Stimulated activated CD4-positive, alpha-beta T cell treated with anti-CD3 and anti-CD28 coated beads, Interleukin-4, amount 100 ng/mL, for 1 hour (primary cell): ENCODE results near the gene SLC25A26.

Experiments used
- DNase-seq: peaks from one replicate; pipeline ENCODE4 v3.0.0-alpha.2; 2020

Gene SLC25A26

DNA sequence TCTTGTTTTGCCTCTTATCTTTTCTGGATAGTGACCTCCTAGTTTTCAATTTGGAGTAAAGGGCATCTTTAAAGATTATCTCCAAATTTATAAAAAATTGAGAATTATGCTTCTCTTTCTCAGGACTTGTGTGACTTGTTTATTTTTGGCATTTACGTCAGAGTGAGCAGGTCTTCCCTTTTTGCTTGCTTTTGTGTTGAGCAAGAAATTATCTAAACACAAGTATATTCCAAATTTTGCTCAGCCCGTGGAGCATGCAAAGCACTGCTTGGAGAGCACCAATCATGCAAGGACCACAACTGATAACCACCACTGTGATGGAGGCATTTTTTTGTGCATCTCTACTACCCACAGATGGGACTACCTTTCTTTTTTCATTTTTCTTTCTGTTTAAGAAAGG, 7.1 kb downstream of the SLC25A26 start:
- DNase-seq: no peak

DNA sequence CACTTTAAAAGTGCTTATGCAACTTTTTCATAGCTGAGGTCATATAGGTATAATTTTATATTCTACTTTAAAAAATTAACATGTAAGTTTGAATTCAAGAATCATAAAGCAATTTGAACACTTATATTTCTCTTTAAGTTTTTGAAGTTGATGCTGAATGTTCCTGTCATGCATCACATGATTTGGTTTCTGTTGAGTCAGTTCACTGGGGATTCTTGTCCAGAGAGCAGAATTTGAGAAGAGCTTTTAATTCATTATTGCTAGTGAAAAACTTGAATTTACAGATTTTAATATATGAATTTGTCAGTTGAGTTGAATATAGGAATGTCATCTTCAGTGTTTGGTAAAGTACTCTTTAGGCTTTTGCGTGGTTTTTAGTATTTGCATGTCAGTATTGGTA, 7.9 kb downstream of the SLC25A26 start:
- no peak for DNase-seq

DNA sequence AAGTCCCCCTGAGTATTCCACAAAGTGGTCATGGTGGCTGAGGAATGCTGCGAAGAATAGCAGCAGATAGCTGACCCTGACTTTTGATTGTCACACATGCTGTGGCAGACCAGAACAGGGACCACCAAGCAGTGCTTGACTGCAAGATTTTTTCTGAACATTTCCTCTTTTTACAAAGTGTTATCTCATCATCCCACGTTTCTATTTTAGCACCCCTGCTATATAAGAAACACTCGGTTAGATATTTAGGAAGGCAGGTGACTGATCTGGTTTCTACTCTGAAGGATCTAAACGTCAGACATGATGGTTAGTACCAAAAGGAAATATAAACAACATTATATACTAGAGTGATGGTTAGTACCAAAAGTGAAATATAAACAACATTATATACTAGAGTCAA, 9.1 kb downstream of the SLC25A26 start:
- no peak for DNase-seq

DNA sequence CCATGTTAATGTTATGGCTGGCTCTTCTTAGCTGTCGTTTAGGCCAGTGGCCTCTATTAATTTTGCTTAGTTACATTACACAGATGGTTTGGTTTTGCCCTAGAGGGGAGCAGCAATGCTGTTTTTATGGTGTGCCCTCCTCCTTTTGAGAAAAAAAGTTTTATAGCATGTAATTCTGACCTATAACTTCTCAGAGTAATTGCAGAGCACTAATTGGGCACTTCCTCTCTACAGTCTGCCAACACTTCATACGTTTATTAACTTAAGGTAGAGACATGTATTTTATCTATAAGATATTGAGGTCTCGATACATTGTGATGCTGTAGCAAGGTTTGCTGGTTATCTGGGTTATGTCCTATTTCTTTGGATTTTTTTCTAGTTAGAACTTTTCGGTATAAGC, 12.2 kb downstream of the SLC25A26 start:
- no peak for DNase-seq

DNA sequence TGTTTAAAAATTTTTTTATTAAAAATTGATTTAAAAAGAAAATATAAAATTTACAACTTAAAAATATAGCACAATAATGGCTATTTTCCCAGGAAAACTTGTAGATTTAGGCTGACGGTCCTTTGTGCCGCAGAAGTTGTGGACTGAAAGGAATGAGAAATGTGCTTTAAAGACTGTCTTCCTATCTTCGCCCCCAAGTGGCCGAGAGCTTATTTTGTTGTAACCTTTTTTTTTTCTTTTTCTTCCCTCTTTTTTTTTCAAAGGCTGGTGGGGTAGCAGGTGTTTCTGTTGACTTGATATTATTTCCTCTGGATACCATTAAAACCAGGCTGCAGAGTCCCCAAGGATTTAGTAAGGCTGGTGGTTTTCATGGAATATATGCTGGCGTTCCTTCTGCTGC, 15.5 kb downstream of the SLC25A26 start:
- DNase-seq: no peak

DNA sequence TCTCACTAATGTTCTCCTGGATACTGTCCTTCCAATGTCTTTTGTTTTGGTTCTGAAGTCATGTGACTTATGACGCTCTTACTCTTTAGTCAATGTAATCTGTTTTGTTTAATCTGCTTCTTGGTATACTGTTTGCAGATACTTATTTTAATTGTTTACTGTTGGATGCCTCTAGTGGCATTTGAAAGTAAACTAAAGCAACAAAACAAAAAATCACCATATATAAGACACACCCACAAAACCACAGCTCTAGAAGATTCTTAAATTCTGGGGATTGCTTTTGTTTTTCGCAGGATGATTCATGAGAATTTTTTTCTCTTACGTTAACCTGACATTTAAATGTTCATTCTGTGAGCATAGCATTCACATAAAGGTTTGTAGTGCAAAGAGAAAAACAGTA, 16.8 kb downstream of the SLC25A26 start:
- DNase-seq: no peak

DNA sequence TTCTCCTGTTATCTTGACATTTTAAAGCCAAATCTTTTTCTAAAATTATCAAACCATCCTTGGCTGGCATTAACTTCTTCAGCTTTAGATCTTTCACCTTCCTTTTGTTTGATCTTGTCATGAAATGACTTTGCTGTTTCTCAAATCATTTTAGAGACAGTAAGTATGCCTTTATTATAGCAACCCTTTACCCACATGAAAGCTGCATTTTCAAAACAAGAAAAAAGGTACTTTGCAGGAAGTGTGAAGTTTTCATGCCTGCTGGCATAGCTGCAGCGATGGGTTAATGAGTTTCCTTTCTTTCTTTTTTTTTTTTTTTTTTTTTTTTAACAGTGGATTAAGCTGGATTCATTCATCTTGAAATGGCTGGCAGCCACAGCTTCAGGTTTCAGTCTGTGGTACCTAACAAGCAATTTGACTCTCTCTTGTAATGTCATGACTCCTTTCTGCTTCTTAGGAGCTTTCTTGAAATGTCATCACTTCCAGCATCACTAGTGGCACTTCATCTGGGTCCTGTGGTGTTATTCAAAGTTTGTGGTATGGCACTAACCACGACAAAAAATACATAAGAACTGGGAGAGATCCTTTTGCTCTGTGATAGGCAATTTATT, 18.8 kb downstream of the SLC25A26 start:
- DNase-seq: no peak

DNA sequence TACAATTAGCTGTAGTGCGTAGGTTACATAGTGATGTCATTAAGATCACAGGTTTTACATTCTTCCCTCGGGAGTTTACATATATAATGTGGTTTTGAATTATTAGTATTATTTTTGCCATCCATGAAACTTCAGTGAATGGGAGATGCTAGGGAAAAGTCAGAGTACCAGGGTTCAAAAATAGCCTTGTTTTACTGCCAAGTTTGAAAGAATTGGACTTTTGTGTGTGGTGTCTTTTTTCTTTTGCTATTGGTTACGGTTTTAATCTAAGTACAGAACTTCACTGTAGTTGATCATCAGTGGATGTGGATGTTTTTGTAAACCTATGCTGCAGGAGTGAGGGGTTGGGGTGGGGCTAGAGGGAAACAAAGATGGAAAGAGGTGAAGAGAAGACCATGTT, 20.7 kb downstream of the SLC25A26 start:
- no peak for DNase-seq

DNA sequence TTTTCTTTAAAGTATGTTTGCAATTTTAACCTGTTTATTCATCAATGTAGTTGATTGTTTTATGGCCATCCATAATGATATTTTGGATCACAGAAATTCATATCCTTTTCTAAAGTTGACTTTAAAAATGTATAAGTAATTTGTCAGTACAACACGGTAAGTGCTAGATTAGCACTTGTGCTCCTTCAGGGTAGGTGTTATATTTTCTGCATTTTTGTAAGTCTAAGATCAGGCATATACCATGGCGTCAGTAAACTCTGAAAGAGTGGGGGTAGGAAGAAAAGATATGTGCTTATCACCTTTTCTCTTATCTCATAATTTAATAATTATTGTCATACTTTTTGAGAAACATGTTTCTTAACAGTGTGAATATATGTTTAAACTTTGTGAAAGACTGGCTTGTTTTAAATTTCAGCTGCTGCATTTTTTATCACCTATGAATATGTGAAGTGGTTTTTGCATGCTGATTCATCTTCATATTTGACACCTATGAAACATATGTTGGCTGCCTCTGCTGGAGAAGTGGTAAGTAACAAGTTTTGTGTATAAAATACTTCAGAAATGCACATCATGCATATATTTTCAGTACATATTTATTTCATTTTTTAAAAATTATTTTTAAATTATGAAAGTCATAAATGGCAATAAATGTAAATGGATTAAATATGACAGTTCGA, 22.1 kb downstream of the SLC25A26 start:
- no peak for DNase-seq

DNA sequence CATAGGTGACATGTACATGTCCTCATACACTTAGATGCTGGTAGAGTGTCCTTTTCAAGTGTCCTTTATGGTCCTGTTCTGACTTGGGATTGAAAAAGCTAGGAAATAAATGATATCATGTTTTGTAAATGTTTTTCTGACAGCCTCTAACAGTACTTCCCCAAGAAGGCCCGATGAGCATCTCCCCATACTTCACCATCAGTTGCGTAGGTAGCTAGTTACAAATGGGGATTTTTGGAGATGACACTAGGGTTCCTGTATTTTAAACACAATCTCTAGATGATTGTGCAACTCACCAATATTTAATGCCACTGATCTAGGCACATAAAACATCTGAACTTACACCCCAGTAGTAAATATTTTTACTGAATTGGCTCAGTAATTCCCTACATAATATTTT, 27.8 kb downstream of the SLC25A26 start:
- no peak for DNase-seq

DNA sequence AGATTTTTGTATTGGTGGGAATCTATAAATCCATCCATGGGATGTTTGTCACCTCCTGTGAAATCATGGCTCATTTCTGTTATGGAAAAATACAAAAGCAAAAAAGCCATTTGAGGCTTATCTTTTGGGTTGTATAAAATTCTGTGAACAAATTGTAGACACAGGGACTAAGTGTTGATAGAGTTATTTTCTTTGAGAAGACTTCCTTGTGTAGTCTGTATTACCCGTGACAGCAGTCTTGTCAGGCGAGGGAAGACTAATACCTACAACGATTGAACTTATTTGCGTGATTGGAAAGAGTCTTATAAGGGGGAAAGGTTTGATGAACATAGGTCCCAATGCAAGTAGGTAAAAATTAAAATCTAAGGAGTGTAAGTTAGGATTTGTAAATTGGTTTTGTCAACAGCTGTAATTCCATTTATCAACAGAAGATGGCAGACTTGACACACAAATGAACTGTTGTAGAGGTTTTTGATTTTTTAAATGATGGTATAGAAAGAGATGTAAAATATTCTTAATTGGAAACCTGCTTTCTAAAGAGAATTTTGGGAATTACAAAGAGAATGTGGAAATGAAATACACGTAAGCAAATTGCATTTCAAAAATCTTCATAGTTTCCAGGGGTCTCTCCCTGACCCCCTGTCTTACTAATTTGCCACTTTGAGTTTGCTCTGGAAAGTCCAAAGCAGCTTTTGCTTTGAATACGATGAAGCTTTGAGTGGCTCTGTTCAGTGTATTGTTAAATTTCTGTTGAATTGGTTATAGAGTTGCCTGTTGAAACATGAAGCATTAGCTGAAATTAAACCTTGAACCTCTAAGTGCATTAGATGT, 33.2 kb downstream of the SLC25A26 start:
- no peak for DNase-seq

DNA sequence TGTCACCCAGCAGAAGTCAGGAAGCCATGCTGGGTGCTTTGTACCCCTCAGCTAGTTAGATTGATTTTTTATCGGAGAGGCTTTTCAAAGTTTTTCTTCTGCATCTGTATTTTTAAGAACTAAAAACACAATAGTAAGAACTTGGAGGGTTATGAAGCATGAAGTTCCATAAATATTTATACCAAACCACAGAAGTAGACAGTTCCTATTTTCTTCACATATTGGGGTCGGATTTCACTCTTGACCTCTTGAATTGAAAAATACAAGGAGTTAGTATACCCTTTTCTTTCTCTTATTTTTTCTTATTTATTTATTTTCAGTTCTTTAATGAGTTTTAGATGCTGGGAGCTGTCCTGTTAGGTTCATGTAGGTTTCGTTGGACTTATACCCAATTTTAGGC, 35.1 kb downstream of the SLC25A26 start:
- DNase-seq: no peak

DNA sequence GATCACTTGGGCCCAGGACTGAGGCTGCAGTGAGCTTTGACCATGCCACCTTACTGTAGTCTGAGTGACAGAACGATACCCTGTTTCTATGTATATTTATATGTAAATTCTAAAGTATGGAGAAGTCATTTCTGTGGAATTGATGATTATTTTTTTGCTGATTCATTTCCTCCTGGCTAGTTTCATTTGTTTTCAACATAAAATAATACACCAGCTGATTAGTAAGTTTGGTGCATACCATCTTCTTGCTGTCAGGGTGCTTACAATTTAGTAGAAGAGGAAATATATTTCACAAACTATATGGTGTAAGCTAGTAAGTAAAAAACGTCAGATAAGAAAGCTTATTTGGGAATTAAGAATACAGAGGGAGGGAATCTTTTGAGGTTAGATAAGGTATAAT, 36.0 kb downstream of the SLC25A26 start:
- no peak for DNase-seq

DNA sequence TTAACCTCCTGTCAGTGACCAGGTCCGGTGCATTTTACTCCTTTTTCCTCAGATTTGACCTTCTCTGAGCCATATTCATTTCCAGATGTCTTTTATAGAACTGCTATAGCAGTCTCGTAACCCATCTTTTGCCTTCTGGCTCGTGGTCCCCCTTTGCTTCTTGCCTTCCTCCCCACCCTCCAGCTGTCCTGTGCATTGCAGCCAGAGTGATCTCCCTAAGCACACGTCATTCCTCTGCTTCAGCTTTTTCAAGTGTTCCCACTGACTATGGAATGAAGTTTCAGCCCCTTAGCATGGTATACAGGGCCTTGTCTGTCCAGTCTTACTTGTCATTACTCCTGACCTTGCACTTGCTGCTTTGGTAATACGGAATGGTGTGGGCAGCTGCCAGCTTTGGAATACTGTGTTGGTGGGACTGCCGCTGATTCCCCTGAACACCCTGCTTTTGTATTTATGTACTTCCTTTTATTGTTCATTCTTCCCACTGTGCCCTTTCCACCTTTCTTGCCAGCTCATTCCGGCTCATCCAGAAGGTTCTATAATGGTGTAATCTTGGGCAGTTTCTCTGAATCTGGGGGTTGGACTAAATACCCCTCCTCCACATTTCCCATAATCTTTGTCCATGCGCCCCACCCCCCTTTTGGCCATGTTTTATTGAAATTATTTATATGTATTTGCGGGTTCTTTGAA, 38.9 kb downstream of the SLC25A26 start:
- no peak for DNase-seq

DNA sequence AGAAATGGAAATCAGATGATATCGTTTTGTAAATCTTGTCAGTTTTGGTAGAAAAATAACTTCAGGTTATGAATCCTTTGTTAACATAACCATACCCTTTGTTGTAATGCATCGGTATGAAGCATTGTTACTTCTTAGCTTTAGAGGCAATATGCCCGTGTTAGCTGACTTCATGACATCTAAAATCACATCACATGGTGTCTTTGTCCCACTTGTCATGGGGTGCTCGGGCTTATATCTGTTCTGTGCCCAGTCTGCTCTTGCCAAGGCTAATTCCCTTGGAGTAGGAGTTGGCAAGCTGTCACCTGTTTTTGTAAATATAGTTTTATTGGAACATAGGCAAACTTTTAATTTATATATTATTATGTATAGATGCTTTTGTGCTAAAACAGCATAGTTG, 39.6 kb downstream of the SLC25A26 start:
- DNase-seq: no peak

DNA sequence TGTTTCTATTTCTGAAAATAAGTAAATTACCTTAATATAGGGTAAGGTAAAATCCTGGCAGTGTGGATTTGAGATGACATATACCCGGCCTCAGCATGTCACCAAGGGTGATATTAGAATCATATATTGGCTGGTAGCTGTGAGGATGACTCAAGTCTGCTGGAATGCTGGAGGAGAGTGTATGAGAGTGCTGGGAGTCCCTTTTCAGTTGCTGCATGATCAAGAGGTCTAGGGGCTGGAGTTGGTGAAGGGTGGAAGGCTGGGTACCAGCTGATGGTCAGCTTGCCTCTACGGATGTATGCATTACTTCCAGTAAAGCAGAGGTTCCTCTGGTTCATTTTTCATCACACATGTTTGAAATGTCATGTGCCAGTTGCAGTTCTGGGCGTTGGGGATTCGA, 40.6 kb downstream of the SLC25A26 start:
- no peak for DNase-seq

DNA sequence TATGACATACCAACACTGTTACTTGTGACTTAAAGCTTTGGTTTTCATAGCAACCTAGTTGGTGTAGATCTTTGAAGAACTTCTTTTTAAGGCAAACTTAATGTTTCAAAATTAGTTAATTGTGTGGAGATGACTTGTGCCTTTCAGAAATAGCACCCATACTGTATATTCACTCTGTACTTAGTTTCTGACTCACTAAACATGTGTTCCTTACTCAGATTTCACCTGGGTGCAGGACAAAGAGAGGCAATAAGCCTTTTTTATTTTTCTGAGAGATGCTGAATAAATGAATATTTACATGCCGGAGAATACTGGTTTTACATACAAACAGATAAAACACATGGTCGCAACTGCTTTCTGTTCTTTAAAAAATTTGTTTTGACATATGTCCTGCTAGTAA, 44.8 kb downstream of the SLC25A26 start:
- DNase-seq: no peak

DNA sequence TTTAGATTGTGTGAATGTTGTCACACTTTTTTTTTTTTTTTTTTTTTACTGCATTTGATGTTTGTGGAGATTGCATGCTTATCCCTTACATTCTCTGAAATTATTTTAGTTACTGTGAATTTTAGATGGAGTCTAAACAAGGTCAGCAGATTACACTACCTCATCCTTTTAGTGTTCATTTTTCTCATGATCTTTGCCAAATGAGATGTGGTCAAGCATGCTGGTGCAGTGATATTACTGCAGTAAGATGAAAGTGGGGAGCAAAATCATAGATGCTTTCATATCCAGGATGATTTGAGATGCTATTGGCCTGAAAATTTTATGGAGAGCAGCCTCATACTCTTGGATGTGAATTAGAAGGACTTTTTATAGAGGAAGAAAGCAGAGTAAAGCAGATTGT, 45.8 kb downstream of the SLC25A26 start:
- no peak for DNase-seq

DNA sequence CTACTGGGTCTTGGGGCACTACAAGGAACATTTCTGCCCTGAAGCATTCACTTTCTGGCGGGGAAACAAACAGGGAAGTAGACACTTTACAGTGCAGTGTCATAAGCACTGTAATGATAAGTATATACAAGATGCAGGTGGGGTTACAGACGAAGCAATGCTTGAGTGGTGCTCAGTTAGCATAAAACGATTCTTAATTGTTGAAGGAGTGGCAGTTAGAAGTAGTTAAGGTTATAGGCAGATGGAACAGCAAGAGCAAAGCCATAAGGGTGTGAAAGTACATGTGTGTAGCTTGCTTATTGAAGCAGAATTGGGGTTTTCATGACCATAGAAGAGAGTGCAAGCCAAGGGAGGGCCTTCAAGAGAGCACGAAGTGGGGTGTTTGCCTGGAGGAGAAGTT, 46.2 kb downstream of the SLC25A26 start:
- DNase-seq: no peak

DNA sequence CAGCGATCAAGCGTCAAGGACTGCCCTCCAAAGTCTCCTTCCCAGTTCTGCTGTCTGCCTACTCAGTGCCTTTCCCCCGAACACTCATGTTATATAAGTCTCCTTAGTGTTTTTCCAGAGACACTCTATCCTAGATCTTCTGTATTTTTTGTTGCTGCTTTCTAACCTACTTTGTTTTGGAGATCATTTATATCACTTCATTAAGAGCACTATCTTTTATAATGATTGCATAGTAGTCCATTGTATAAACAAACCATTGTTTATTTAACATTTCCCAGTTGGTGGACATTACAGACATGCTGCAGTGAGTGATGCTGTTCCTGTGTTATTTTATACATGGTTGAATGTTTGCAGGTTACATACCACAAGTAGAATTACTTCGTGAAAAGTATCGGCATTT, 47.1 kb downstream of the SLC25A26 start:
- DNase-seq: no peak

DNA sequence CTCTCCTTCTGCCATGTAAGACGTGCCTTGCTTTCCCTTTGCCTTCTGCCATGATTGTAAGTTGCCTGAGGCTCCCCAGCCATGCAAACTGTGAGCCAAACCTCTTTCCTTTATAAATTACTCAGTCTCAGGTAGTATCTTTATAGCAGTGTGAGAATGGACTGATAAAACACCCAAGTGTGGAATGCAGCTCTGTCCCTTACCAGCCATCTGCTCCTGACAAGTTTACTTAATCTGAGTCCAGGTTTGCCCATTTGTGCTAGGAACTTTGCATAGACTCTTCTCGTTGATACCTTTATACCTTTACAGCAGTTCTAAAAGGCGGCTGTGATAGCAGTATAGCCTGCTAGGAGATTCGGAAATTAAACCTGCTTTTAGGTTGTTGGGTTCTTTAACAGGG, 48.1 kb downstream of the SLC25A26 start:
- no peak for DNase-seq

DNA sequence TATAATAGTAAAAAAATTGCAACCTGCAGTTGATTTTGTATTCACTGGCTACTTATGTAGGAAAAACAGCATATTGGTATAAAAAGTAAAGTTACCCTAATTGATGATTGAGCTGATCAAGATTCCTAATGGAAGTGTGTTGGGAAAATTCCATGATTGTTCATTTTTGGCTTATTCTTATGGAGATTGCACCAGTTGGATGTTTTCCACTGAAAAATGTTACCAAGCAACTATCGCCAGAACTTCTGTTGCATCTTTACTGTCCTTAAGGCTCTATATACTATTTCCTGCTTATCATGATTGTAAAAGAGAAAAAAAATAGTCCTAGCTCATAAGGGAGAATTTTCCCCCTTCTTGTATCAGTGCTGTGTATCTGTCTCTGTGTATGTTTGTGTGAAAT, 48.6 kb downstream of the SLC25A26 start:
- no peak for DNase-seq

DNA sequence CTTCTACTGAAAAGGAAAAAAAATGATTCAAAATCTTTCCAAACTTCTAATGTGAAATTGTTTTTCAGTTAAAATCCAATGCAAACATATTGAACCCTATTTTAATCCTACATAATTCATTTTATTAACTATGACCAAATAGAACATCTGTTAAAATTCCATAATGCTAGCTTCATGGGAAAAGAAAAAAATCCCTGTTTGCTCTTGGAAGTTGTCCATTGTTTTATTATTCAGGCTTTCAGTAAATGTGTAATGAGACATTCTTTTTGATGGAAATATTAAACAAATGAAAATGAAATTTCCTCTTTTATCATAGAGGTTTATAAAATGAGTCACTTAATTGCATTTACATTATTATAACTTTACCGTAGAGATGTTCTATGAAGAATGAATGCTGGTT, 49.5 kb downstream of the SLC25A26 start:
- no peak for DNase-seq

DNA sequence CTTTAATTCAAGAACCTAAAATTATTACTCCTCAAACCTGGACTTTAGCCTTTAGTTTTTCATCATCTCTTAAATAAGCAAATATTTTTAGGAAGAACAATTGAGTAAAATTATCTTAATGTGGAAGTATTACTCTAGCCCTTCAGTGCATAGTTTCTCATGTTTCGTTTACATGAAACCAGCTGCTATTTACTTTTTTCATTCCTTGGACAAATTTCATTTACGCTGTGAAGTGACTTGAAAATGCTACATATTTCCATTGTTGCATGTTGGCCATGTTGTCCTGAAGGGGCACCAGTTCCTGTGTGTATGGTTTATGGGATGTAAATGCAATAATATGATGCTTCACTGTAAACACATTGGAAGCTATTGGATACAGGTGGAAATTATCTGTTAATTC, 49.9 kb downstream of the SLC25A26 start:
- DNase-seq: no peak
